Hematopoietic multipotent progenitor cell treated with erythropoietin and hydrocortisone succinate and interleukin-3 and kit ligand, for 17 days (in vitro differentiated cells): ENCODE measurements around the gene SMAD9.

Source experiments
- DNase-seq: peaks from one replicate; pipeline ENCODE4 v3.0.0-alpha.2; 2015; ENCODE audit warnings: low spot score

Gene SMAD9

GRCh38 chr13:36862722-36863121 lies 57.3 kb downstream of the SMAD9 start:
- DNase-seq: no peak

GRCh38 chr13:36862002-36862685 lies 57.9 kb downstream of the SMAD9 start:
- no peak for DNase-seq

- DNase-seq: no peak
Observed at GRCh38 chr13:36859259-36859658, 60.8 kb downstream of the SMAD9 start.

GRCh38 chr13:36858290-36858689 lies 61.7 kb downstream of the SMAD9 start:
- peak; percentile 64 for DNase-seq

- DNase-seq: peak; percentile 40
Observed at GRCh38 chr13:36857253-36857652, 62.8 kb downstream of the SMAD9 start.

- no peak for DNase-seq
Observed at GRCh38 chr13:36850790-36851438, 69.1 kb downstream of the SMAD9 start.

- no peak for DNase-seq
Observed at GRCh38 chr13:36848199-36848982, 71.6 kb downstream of the SMAD9 start.

- no peak for DNase-seq
Observed at GRCh38 chr13:36847606-36848005, 72.4 kb downstream of the SMAD9 start.

GRCh38 chr13:36841391-36841790 lies 78.6 kb downstream of the SMAD9 start:
- DNase-seq: no peak

- DNase-seq: no peak
Observed at GRCh38 chr13:36840718-36841250, 79.3 kb downstream of the SMAD9 start.

GRCh38 chr13:36839981-36840380 lies 80.1 kb downstream of the SMAD9 start:
- no peak for DNase-seq

- DNase-seq: no peak
Observed at GRCh38 chr13:36839281-36839680, 80.8 kb downstream of the SMAD9 start.

- no peak for DNase-seq
Observed at GRCh38 chr13:36837354-36838092, 82.5 kb downstream of the SMAD9 start.

GRCh38 chr13:36834299-36834698 lies 85.7 kb downstream of the SMAD9 start:
- no peak for DNase-seq

GRCh38 chr13:36831291-36831690 lies 88.7 kb downstream of the SMAD9 start:
- DNase-seq: no peak

- no peak for DNase-seq
Observed at GRCh38 chr13:36829753-36830152, 90.3 kb downstream of the SMAD9 start.

GRCh38 chr13:36822785-36823184 lies 97.3 kb downstream of the SMAD9 start:
- DNase-seq: peak; percentile 31

- DNase-seq: peak; percentile 30
Observed at GRCh38 chr13:36820222-36820621, 99.8 kb downstream of the SMAD9 start.

GRCh38 chr13:36819739-36820090 lies 100.3 kb downstream of the SMAD9 start:
- peak; percentile 40 for DNase-seq

GRCh38 chr13:36818804-36819738 lies 101.0 kb downstream of the SMAD9 start, which contains the start of gene RFXAP:
TSS of gene RFXAP (plus strand) at chr13:36819222. CDS start at chr13:36819358, 136 bp downstream.
- DNase-seq: peak; percentile 94
